ENCODE results near the gene ALX4. TPM values are rescaled to one million over a fixed set of nuclear protein-coding genes. Genes with fewer than 3 reads are reported as not detected.
A peak's percentile ranks its signal among the peaks of the same experiment; 100 is the strongest.

Gene ALX4
- total RNA-seq, 4 donors from 2014 or later = 0.31 TPM; not detected in 3

GRCh38 chr11:44235765-44236201 lies 74.2 kb downstream of the ALX4 start:
- H3K9me3 ChIP-seq = no peaks in the 10 kb centered on the region
- H3K27ac ChIP-seq = no peak overlapping the region
- peaks cover 0 to 11% (median 0%) of the 10 kb centered on the region in 3 donors for H3K4me1 ChIP-seq
- no peak overlapping the region for H3K4me3 ChIP-seq
- peak; percentile 25 for ATAC-seq
- 53 to 56% methylated on average over 7 to 8 of the region's 8 CpGs for WGBS, 2 donors (ENCODE audit: low coverage in 1 of 2)
- no peak for TF ChIP-seq EP300 (IDR thresholded peaks at IDR 0.05)
- no peak for TF ChIP-seq CTCF (IDR thresholded peaks at IDR 0.05)
- peak; percentile 93 for TF ChIP-seq POLR2AphosphoS5 (IDR thresholded peaks at IDR 0.05)
- TF ChIP-seq POLR2A (IDR thresholded peaks at IDR 0.05) = no peak
- peaks cover 0 to 62% of the 10 kb centered on the region in 2 donors for H3K36me3 ChIP-seq
- H3K27me3 ChIP-seq = no peaks in the 10 kb centered on the region

- H3K4me3 ChIP-seq = no peak overlapping the region
- H3K4me1 ChIP-seq = no peaks in the 10 kb centered on the region
- 79 to 88% methylated on average over 3 of the region's 3 CpGs for WGBS, 2 donors (ENCODE audit: low coverage in 1 of 2)
- TF ChIP-seq CTCF (IDR thresholded peaks at IDR 0.05) = no peak
- no peak for TF ChIP-seq POLR2A (IDR thresholded peaks at IDR 0.05)
- TF ChIP-seq EP300 (IDR thresholded peaks at IDR 0.05) = no peak
- TF ChIP-seq POLR2AphosphoS5 (IDR thresholded peaks at IDR 0.05) = no peak
- H3K36me3 ChIP-seq = peaks cover 0 to 26% of the 10 kb centered on the region in 2 donors
- H3K27me3 ChIP-seq = no peaks in the 10 kb centered on the region
- H3K9me3 ChIP-seq = no peaks in the 10 kb centered on the region
- ATAC-seq = no peak
- H3K27ac ChIP-seq = no peak overlapping the region
These were observed 80.3 kb downstream of the ALX4 start for GRCh38 chr11:44229624-44230023.

GRCh38 chr11:44229098-44229497 lies 80.8 kb downstream of the ALX4 start:
- H3K9me3 ChIP-seq = no peaks in the 10 kb centered on the region
- peaks cover 0 to 23% of the 10 kb centered on the region in 2 donors for H3K36me3 ChIP-seq
- H3K4me1 ChIP-seq = no peaks in the 10 kb centered on the region
- 33 to 82% methylated on average over 1 to 4 of the region's 4 CpGs for WGBS, 2 donors (ENCODE audit: low coverage in 1 of 2)
- H3K27ac ChIP-seq = no peak overlapping the region
- no peak overlapping the region for H3K4me3 ChIP-seq
- no peak for ATAC-seq
- H3K27me3 ChIP-seq = no peaks in the 10 kb centered on the region
- TF ChIP-seq CTCF (IDR thresholded peaks at IDR 0.05) (no peak), EP300 (IDR thresholded peaks at IDR 0.05) (no peak), POLR2A (IDR thresholded peaks at IDR 0.05) (no peak), POLR2AphosphoS5 (IDR thresholded peaks at IDR 0.05) (no peak)

- no peaks in the 10 kb centered on the region for H3K27me3 ChIP-seq
- TF ChIP-seq CTCF (IDR thresholded peaks at IDR 0.05) (no peak), POLR2AphosphoS5 (IDR thresholded peaks at IDR 0.05) (no peak), EP300 (IDR thresholded peaks at IDR 0.05) (no peak), POLR2A (IDR thresholded peaks at IDR 0.05) (no peak)
- no peak overlapping the region for H3K27ac ChIP-seq
- H3K9me3 ChIP-seq = no peaks in the 10 kb centered on the region
- peaks cover 0 to 21% of the 10 kb centered on the region in 2 donors for H3K36me3 ChIP-seq
- 78 to 81% methylated on average over 4 of the region's 6 CpGs for WGBS, 2 donors (ENCODE audit: low coverage in 1 of 2)
- H3K4me3 ChIP-seq = no peak overlapping the region
- no peaks in the 10 kb centered on the region for H3K4me1 ChIP-seq
- no peak for ATAC-seq
These were observed 81.6 kb downstream of the ALX4 start for GRCh38 chr11:44228379-44228778.

- H3K9me3 ChIP-seq = no peaks in the 10 kb centered on the region
- no peak overlapping the region for H3K27ac ChIP-seq
- 49 to 96% methylated on average over 2 to 3 of the region's 4 CpGs for WGBS, 2 donors (ENCODE audit: low coverage in 1 of 2)
- no peak overlapping the region for H3K4me3 ChIP-seq
- peaks cover 0 to 11% of the 10 kb centered on the region in 2 donors for H3K36me3 ChIP-seq
- ATAC-seq = no peak
- TF ChIP-seq POLR2AphosphoS5 (IDR thresholded peaks at IDR 0.05) = no peak
- no peak for TF ChIP-seq CTCF (IDR thresholded peaks at IDR 0.05)
- no peak for TF ChIP-seq POLR2A (IDR thresholded peaks at IDR 0.05)
- TF ChIP-seq EP300 (IDR thresholded peaks at IDR 0.05) = no peak
- H3K27me3 ChIP-seq = no peaks in the 10 kb centered on the region
- no peaks in the 10 kb centered on the region for H3K4me1 ChIP-seq
These were observed 83.0 kb downstream of the ALX4 start for GRCh38 chr11:44226945-44227344.

Measured in gastroesophageal sphincter (tissue), 4 donors.